GM18526 (cell line): ENCODE data around the gene DBH.

Experiments
- POLR2A ChIP-seq: IDR thresholded peaks from 3 replicates; pipeline ENCODE4 v1.6.1; 2011; ENCODE audit not compliant: insufficient read length; ENCODE audit errors: extremely low read depth

The DBH gene

GRCh38 chr9:133612816-133613215 lies 23.3 kb upstream of the DBH start:
- TF ChIP-seq POLR2A = no peak

GRCh38 chr9:133613432-133613831 lies 22.7 kb upstream of the DBH start:
- no peak for TF ChIP-seq POLR2A

- no peak for TF ChIP-seq POLR2A
Observed at GRCh38 chr9:133614056-133614455, 22.1 kb upstream of the DBH start.

- no peak for TF ChIP-seq POLR2A
Observed at GRCh38 chr9:133614678-133615077, 21.5 kb upstream of the DBH start.

- TF ChIP-seq POLR2A = no peak
Observed at GRCh38 chr9:133615186-133615585, 21.0 kb upstream of the DBH start.

GRCh38 chr9:133615606-133616188 lies 20.5 kb upstream of the DBH start:
- TF ChIP-seq POLR2A = no peak

- no peak for TF ChIP-seq POLR2A
Observed at GRCh38 chr9:133616643-133617405, 19.3 kb upstream of the DBH start.

GRCh38 chr9:133618726-133619125 lies 17.4 kb upstream of the DBH start:
- TF ChIP-seq POLR2A = no peak

- TF ChIP-seq POLR2A = no peak
Observed at GRCh38 chr9:133619791-133620190, 16.4 kb upstream of the DBH start.

GRCh38 chr9:133621725-133622267 lies 14.4 kb upstream of the DBH start:
- no peak for TF ChIP-seq POLR2A

- no peak for TF ChIP-seq POLR2A
Observed at GRCh38 chr9:133622555-133622954, 13.6 kb upstream of the DBH start.

- TF ChIP-seq POLR2A = no peak
Observed at GRCh38 chr9:133627341-133627740, 8.8 kb upstream of the DBH start.

GRCh38 chr9:133628766-133629165 lies 7.4 kb upstream of the DBH start:
- TF ChIP-seq POLR2A = no peak

- TF ChIP-seq POLR2A = no peak
Observed at GRCh38 chr9:133629221-133630110, 6.7 kb upstream of the DBH start.

- TF ChIP-seq POLR2A = no peak
Observed at GRCh38 chr9:133631111-133631510, 5.1 kb upstream of the DBH start.
